GM18858 (cell line): ENCODE results near the gene TWF2.

ENCODE experiments used
- ATAC-seq: cut with Tn5 transposase; IDR thresholded peaks from one replicate; pipeline ENCODE4 v1.9.1; 2021; ENCODE audit not compliant: unreplicated experiment

The TWF2 gene

GRCh38 chr3:52223449-52224408, 15.2 kb downstream of the TWF2 start:
- ATAC-seq: no peak

GRCh38 chr3:52222319-52223221, 16.4 kb downstream of the TWF2 start:
- ATAC-seq: no peak

GRCh38 chr3:52221563-52222318, 17.2 kb downstream of the TWF2 start:
- ATAC-seq: no peak

DNA sequence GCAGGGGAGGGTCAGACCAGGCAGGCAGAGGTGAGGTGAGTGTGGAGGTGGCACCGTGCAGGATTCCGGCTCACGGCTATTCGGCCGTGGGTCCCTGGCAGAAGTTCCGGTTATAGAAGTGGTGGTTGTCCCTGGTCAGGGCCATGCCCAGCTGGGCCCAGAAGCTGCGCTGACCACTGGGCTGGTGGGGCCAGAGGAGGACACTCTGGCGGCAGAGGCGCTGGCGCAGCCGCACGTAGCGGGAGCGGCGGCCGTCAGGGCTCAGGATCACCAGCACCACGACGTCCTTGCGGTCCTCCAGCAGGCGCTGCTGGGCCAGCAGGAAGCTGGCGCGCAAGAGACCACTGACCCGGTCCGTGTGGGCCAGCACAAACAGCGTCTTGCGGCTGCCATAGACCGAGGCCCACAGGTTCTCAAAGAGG, 17.8 kb downstream of the TWF2 start:
- ATAC-seq: no peak

DNA sequence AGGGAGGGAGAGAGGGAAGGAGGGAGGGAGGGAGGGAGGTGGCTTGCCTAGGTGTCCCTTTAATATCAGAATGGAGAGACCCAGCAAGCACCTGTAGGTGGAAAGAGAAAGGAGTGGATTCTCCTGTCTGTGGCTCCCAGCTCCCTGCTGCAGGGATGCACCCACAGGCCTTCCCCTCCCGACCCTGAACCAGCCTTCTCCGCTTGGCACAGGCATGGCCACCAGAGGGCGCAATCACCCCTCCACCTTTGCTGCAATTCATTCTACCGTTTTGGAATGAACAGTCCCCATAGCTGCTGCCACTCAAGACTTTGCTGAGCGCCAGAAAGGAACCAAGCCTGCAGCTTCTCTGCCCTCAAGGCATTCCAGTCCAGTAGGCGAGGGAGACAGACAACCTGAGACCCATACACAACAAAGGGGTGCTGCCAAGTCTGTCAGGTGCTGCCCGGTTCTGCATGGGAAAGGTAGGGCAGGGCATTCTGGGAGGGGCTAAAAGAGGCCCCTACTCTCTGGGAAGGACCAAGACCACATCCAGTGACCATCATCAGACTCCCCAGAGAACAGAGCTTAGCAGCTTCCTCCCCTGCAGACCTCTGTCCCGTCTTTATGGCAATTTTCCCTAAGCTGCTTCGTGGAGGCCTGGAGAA, 18.5 kb downstream of the TWF2 start:
- ATAC-seq: no peak

DNA sequence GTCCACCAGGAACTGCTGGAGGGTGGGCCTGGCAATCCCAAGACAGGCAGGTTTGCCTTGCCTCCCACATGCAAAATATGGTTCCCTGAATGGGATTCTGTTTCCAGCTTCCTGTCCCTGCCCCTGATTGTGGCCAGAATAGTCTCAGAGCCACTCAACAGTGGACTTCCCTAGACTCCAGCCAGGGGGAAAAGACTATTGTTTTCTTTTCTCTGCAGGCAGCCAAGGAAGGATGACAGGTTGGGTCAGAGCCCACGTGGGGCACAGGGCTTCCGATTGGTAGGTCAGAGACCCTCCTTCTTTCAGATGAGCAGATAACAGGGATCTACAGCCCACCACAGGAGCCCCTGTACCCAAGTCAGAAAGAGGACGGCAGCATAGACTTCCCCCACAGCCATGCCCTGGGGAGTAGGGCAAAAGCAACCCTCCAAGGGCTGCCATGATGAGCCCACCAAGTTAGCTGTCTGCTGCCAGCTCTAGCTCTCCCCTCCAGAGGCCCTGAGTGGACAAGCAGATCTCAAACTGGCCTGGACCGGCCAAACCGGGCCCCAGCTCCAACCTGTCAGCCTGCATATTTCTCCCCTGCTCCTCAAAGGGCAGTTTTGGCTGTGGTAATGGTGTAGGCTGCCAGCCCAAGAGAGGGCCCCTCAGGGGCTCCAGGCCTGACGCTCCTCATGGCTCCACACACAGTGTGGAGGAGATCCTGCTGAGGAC, 19.9 kb downstream of the TWF2 start:
- ATAC-seq: no peak

- no peak for ATAC-seq
Observed at GRCh38 chr3:52218454-52218853, 20.5 kb downstream of the TWF2 start.

DNA sequence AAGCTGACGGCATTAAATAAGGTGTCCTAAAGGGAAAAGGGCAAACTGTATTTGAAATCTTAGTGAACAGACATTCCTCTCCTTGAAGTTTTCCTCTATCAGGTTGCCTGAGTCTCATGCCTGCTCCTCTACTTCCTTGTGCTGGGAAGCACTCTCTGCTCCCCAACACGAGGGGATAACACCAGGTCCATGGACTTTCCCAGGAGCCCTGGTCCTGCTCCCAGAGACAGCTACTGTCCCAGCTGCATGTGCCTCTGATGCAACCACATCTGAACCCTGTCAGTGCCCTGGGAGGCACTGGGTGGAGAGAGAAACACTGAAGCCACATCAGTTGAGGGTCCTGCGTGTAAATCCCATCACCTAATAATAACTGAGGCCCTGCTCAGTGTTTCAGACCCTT, 20.9 kb downstream of the TWF2 start:
- no peak for ATAC-seq

- ATAC-seq: no peak
Observed at GRCh38 chr3:52217409-52217805, 21.6 kb downstream of the TWF2 start.

DNA sequence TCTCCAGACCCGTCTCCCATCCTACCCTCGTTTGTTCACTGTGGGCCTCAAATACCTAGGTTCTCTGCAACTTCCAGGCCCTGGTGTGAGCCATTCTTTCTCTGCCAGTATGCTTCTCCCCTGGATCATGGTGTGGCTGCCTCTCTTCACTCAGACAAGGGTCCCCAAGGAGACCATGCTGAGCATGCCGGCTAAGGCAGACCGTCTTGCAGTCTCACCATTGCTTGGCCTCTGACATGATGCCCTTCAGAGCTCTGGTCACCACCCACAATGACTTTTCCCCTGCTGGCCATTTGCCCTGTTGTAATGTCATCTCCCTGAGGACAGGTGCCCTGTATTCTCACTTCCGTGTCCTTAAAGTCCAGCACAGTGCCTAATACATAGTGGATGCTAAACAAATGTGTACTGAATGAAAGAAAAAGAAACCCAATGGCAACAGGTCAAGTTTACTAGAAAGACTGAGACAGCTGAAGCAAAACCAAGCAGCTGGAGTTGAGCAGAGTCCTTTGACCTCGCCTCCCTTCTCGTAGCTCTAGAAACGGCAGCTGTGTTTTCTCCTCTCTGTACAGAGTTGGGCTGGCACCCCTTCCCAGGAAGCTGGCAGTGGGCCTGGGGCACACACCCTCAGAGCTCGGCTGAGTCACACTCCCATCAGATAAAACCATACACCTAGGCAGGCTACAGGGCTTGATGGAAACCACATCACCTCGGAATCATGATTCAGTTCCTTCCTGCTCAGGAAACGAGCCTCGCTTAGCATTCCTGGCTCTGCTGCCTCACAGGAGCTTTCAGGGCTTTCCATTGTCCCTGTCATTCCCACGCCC, 22.2 kb downstream of the TWF2 start:
- ATAC-seq: no peak

GRCh38 chr3:52215351-52215750, 23.6 kb downstream of the TWF2 start:
- ATAC-seq: no peak

GRCh38 chr3:52213901-52214300, 25.1 kb downstream of the TWF2 start:
- ATAC-seq: no peak

DNA sequence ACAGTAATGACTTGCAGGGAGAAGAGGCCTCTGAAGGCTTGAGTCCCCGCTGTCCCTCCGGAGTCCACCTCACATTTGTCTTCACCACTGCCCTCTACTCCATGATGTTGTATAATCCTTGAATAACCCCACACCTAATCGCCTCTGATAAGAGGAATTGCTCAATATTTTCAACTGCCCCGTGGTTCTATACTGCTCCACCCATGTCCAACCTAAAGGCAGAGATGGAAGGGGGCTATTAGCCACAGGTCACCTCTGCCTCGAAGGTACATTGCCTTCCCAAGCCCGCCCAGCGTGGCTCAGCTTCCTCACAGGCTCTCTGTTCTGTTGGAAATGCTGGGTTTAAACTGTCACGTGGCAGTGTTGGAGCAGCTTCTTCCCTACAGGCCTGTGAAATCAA, 26.0 kb downstream of the TWF2 start:
- ATAC-seq: no peak

GRCh38 chr3:52211268-52211891, 27.6 kb downstream of the TWF2 start:
- ATAC-seq: no peak

DNA sequence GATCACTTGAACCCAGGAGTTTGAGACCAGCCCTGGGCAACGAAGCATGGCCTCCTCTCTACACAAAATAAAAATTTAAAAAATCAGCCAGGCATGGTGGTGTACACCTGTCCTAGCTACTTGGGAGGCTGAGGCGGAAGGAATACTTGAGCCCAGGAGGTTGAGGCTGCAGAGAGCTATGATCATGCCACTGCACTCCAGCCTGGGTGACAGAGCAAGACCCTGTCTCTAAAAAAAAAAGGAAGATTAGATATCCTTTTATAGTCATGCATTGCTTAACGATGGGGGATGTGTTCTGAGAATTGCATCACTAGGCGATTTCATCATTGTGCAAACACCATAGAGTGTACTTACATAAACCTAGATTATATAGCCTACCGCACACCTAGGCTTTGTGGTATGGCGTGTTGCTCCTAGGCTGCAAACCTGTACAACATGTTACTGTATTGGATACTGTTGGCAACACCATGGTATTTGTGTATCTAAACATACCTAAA, 28.4 kb downstream of the TWF2 start:
- no peak for ATAC-seq

DNA sequence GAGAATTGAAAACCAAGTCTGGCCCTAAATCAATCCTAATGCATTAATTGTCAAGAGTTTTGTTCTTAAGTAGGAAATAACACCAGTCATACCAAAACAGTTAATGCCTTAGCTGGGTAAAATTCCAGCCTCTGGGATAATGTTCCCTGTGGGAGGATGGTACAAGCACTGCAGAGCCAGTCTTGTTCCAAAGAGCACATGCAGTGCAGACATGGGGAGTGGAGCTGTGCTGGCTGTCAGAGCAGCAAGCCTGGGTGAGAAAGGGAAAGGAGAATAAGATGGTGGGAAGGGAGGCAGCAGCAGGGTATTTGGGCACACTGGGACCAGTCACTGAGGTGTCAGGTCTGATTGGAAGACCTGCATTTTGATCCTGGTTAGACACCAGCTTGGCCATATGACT, 28.9 kb downstream of the TWF2 start:
- no peak for ATAC-seq

DNA sequence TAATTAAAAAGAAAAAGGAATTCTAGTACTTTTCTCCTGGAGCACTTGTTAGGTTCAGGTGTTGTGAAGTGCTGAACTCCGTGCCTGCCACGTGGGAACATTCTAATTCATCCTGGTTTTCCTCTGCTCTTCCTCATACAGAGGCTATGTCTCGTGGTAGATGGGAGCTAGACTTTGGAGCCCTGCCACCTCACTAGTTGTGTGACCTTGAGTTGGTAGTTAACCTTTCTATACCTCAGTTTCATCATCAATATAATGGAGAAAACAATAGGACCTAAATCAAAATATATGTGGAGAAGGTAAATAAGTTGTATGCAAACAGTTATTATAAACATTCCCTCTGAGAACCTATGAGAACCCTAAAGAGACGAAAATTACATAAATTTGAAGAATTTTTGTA, 30.4 kb downstream of the TWF2 start:
- no peak for ATAC-seq

GRCh38 chr3:52205727-52206372, 33.1 kb downstream of the TWF2 start:
- no peak for ATAC-seq
